Measurements from ENCODE around the gene RIPK1. TPM values are rescaled to one million over a fixed set of nuclear protein-coding genes. Genes with fewer than 3 reads are reported as not detected.

The RIPK1 gene
- total RNA-seq, 1 experiment from 2014 or later = 15.5 TPM

- ChIA-PET POLR2A (interaction anchor here (1.0 kb wide), 5 partner anchors 22 to 129 kb away, joined by 3 to 7 read pairs (median 3); no protein-coding TSS in a partner anchor), CTCF (interaction anchor here (1.0 kb wide), 2 partner anchors 45 to 134 kb away, joined by 3 to 4 read pairs; no protein-coding TSS in a partner anchor)
- BruUV-seq (replicated peaks) = TSS peak; percentile 90
- Mint-ChIP-seq H3K27ac (ENCODE audit: unreplicated experiment) (peak overlapping the region; percentile 93), H3K4me1 (ENCODE audit: low read depth, unreplicated experiment) (peaks cover 16% of the 10 kb centered on the region), H3K9me3 (ENCODE audit: unreplicated experiment) (no peaks in the 10 kb centered on the region), H3K36me3 (ENCODE audit: insufficient read depth, unreplicated experiment) (peaks cover 10% of the 10 kb centered on the region), H3K27me3 (ENCODE audit: insufficient read depth, unreplicated experiment) (no peaks in the 10 kb centered on the region), H3K4me3 (ENCODE audit: unreplicated experiment) (peak overlapping the region; percentile 91)
- H3K4me1 ChIP-seq = peaks cover 16% of the 10 kb centered on the region
- peak overlapping the region; percentile 75 for H3K4me3 ChIP-seq (ENCODE audit: low read depth, low read length)
- no peak for DNase-seq
- intact Hi-C loops (cut with micrococcal nuclease; ENCODE audit: unreplicated experiment) = loop anchor here (1.0 to 2.0 kb wide), 3 partner anchors 49 to 133 kb away; partner anchors contain the start of gene NQO2
- no peak for TF ChIP-seq CTCF (IDR thresholded peaks at IDR 0.05; ENCODE audit: insufficient read depth in 1 of 2, low read depth in 1 of 2, low read length in 1 of 2, severe bottlenecking in 1 of 2, unreplicated experiment in 1 of 2)
- H3K36me3 ChIP-seq (ENCODE audit: control insufficient read depth, insufficient read depth, low read length) = no peaks in the 10 kb centered on the region; the same call in 1 of the 2 replicates
- no peaks in the 10 kb centered on the region for H3K9me3 ChIP-seq
- no peaks in the 10 kb centered on the region for H3K27me3 ChIP-seq (replicated peaks; ENCODE audit: control insufficient read depth, insufficient read depth, low read length)
Observed at GRCh38 chr6:3117912-3118352, 49.6 kb downstream of the RIPK1 start.

GRCh38 chr6:3118353-3119039 is 50.2 kb downstream of the RIPK1 start, which contains the start of gene BPHL:
Gene BPHL, plus strand, starts transcription at chr6:3118711. Its CDS starts 30 bp downstream, at chr6:3118741.
- intact Hi-C loops (cut with micrococcal nuclease; ENCODE audit: unreplicated experiment) = loop anchor here (1.0 to 2.0 kb wide), 3 partner anchors 49 to 132 kb away; partner anchors contain the start of gene NQO2
- ChIA-PET POLR2A (interaction anchor here (0.6 to 1.0 kb wide), 7 partner anchors 22 to 1890 kb away, joined by 3 to 7 read pairs (median 3); no protein-coding TSS in a partner anchor), CTCF (interaction anchor here (0.6 to 1.0 kb wide), 3 partner anchors 39 to 133 kb away, joined by 3 to 4 read pairs (median 3); partner anchors contain the start of gene TUBB2A)
- H3K36me3 ChIP-seq (ENCODE audit: control insufficient read depth, insufficient read depth, low read length) = no peaks in the 10 kb centered on the region; the same call in 1 of the 2 replicates
- no peaks in the 10 kb centered on the region for H3K27me3 ChIP-seq (replicated peaks; ENCODE audit: control insufficient read depth, insufficient read depth, low read length)
- no TSS peak for BruUV-seq (replicated peaks)
- Mint-ChIP-seq H3K27ac (ENCODE audit: unreplicated experiment) (peak within 1 kb of the TSS; percentile 93), H3K27me3 (ENCODE audit: insufficient read depth, unreplicated experiment) (no peaks in the 10 kb centered on the region), H3K36me3 (ENCODE audit: insufficient read depth, unreplicated experiment) (peaks cover 10% of the 10 kb centered on the region), H3K9me3 (ENCODE audit: unreplicated experiment) (no peaks in the 10 kb centered on the region), H3K4me3 (ENCODE audit: unreplicated experiment) (peak within 1 kb of the TSS; percentile 91), H3K4me1 (ENCODE audit: low read depth, unreplicated experiment) (peaks cover 16% of the 10 kb centered on the region)
- no peak for TF ChIP-seq CTCF (IDR thresholded peaks at IDR 0.05; ENCODE audit: insufficient read depth in 1 of 2, low read depth in 1 of 2, low read length in 1 of 2, severe bottlenecking in 1 of 2, unreplicated experiment in 1 of 2)
- no peaks in the 10 kb centered on the region for H3K9me3 ChIP-seq
- DNase-seq = peak; percentile 96 to 98
- H3K4me3 ChIP-seq (ENCODE audit: low read depth, low read length) = peak within 1 kb of the TSS; percentile 75
- peaks cover 16% of the 10 kb centered on the region for H3K4me1 ChIP-seq

- Histone ChIP-seq H3K36me3 (ENCODE audit: control insufficient read depth, insufficient read depth, low read length) (no peaks in the 10 kb centered on the region; the same call in 1 of the 2 replicates), H3K27me3 (replicated peaks; ENCODE audit: control insufficient read depth, insufficient read depth, low read length) (no peaks in the 10 kb centered on the region), H3K4me1 (peaks cover 16% of the 10 kb centered on the region), H3K4me3 (ENCODE audit: low read depth, low read length) (peak overlapping the region; percentile 75), H3K9me3 (no peaks in the 10 kb centered on the region)
- H3K4me1 Mint-ChIP-seq (ENCODE audit: low read depth, unreplicated experiment) = peaks cover 16% of the 10 kb centered on the region
- TF ChIP-seq CTCF (IDR thresholded peaks at IDR 0.05; ENCODE audit: insufficient read depth in 1 of 2, low read depth in 1 of 2, low read length in 1 of 2, severe bottlenecking in 1 of 2, unreplicated experiment in 1 of 2) = no peak
- peaks cover 10% of the 10 kb centered on the region for H3K36me3 Mint-ChIP-seq (ENCODE audit: insufficient read depth, unreplicated experiment)
- intact Hi-C loops (cut with micrococcal nuclease; ENCODE audit: unreplicated experiment) = loop anchor here (2.0 kb wide), 2 partner anchors 120 to 132 kb away; partner anchors contain the start of gene NQO2
- BruUV-seq (replicated peaks) = TSS peak; percentile 49
- no peaks in the 10 kb centered on the region for H3K9me3 Mint-ChIP-seq (ENCODE audit: unreplicated experiment)
- DNase-seq = peak; percentile 44 to 52
- ChIA-PET POLR2A (interaction anchor here (0.6 to 1.0 kb wide), 7 partner anchors 23 to 1891 kb away, joined by 3 to 7 read pairs (median 3); no protein-coding TSS in a partner anchor), CTCF (interaction anchor here (0.6 to 1.0 kb wide), 3 partner anchors 38 to 132 kb away, joined by 3 to 4 read pairs (median 3); partner anchors contain the start of gene TUBB2A)
- H3K4me3 Mint-ChIP-seq (ENCODE audit: unreplicated experiment) = peak overlapping the region; percentile 91
- no peaks in the 10 kb centered on the region for H3K27me3 Mint-ChIP-seq (ENCODE audit: insufficient read depth, unreplicated experiment)
- H3K27ac Mint-ChIP-seq (ENCODE audit: unreplicated experiment) = peak overlapping the region; percentile 93
Observed at GRCh38 chr6:3119040-3119723, 50.9 kb downstream of the RIPK1 start.
